ENCODE results near the gene SFT2D1.

- TF ChIP-seq EZH2 (IDR thresholded peaks at IDR 0.05; ENCODE audit: insufficient read depth, poor library complexity, severe bottlenecking) (no peak), EZH2phosphoT487 (IDR thresholded peaks at IDR 0.05; ENCODE audit: insufficient read depth, low read depth) (no peak)
Measured at GRCh38 chr6:166318227-166318626, 24.1 kb downstream of the SFT2D1 start.
